ENCODE results near the gene NUDT15.
A peak's percentile ranks its signal among the peaks of the same experiment; 100 is the strongest.
"Not testable (repeated sequence)": the region's sequence is repeated elsewhere in the genome, so short reads cannot be mapped to it uniquely, and the experiment has no call there.

NUDT15 gene

DNA sequence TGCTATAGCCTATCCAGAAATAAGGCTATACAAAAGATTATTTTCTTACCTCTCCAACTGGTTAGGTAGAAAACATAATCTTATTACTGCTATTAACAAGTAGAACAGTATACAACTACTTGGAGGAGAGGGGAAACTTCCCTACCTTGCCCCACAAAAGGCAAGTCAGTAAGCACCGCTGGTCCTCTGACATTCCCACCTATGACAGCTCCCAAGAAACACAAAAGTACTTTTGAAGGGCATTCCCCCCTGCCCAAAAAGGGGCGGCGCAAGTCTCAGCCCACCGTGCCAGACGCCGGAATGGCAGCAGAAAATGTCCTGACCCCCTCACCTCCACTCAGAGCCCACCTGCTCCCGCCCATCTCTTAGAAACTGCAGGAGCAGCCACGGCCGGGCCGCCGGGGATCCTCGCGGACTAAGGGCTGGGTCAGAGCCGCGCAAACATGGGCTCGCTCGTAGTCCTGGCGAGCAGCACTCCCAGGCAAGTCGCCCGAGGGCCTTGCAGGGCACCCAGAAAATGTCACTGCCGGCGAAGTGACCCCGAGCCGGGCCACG lies 36.9 kb upstream of the NUDT15 start:
- peak overlapping the region; percentile 99 for H3K4me3 ChIP-seq (ENCODE audit: low read depth, low read length)
- TF ChIP-seq, protein P1, sequence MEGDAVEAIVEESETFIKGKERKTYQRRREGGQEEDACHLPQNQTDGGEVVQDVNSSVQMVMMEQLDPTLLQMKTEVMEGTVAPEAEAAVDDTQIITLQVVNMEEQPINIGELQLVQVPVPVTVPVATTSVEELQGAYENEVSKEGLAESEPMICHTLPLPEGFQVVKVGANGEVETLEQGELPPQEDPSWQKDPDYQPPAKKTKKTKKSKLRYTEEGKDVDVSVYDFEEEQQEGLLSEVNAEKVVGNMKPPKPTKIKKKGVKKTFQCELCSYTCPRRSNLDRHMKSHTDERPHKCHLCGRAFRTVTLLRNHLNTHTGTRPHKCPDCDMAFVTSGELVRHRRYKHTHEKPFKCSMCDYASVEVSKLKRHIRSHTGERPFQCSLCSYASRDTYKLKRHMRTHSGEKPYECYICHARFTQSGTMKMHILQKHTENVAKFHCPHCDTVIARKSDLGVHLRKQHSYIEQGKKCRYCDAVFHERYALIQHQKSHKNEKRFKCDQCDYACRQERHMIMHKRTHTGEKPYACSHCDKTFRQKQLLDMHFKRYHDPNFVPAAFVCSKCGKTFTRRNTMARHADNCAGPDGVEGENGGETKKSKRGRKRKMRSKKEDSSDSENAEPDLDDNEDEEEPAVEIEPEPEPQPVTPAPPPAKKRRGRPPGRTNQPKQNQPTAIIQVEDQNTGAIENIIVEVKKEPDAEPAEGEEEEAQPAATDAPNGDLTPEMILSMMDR (IDR thresholded peaks at IDR 0.05; ENCODE audit: low read depth, low read length, missing control alignments): no peak
- peak; percentile 2 for DNase-seq (ENCODE audit: low read depth)

DNA sequence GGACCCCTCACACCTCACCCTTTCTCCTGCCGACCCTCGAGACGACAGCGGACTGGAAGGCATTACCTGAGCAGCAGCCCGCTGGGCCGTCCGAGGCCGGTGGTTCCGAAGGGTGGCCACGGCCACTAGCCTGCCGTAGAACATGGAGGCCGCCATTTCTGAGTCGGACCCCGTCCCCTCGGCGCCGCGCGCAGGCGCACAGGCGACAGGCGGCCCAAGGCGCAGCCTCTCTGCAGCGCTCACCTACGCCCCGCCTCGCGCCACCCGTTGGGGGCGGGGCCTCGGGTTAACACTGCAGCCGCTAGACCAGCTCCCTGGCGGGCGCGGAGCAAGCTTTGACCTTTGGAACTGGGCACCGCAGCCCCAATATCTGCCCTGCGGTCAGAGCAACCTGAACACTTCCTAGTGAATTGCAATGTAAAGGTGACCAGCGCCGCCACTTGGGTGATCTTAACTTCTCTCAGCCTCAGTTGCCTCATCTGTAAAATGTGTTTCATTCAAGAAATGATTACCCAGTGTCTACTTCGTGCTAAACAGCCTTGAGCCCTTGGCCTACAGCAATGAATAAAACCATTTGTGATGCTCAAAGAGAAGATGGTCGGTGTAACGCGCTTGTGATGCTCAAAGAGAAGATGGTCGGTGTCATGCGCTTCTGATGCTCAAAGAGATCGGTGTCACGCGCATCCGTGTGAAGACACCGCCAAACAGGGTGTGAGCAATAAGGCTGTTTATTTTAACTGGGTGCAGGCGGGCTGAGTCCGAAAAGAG lies 36.2 kb upstream of the NUDT15 start, which contains the start of gene SUCLA2:
TSS of gene SUCLA2 (minus strand) at position 160 of the 768 bp plus-strand sequence. CDS start at position 156, 4 bp downstream.
- TF ChIP-seq, protein P1 (IDR thresholded peaks at IDR 0.05; ENCODE audit: low read depth, low read length, missing control alignments): no peak
- DNase-seq (ENCODE audit: low read depth): peak; percentile 61

DNA sequence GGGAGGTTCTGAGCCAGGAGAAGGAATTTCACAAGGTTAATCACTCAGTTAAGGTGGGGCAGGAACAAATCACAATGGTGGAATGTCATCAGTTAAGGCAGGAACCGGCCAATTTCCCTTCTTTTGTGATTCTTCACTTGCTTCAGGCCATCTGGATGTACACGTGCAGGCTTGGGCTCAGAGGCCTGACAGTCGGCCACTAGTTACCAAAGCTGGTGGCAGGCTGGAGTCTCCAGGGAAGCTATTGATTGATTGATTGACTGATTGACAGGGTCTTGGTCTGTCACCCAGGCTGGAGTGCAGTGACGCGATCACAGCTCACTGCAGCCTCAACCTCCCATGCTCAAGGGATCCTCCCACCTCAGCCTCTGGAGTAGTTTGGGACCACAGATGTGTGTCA lies 35.5 kb upstream of the NUDT15 start:
- DNase-seq (ENCODE audit: low read depth); H3K4me3 ChIP-seq (ENCODE audit: low read depth, low read length): not testable (repeated sequence)

More for the DNA sequence above, 36.2 kb upstream of the NUDT15 start, which contains the start of gene SUCLA2:
- H3K4me3 ChIP-seq (ENCODE audit: low read depth, low read length): peak within 1 kb of the TSS; percentile 99

DNA sequence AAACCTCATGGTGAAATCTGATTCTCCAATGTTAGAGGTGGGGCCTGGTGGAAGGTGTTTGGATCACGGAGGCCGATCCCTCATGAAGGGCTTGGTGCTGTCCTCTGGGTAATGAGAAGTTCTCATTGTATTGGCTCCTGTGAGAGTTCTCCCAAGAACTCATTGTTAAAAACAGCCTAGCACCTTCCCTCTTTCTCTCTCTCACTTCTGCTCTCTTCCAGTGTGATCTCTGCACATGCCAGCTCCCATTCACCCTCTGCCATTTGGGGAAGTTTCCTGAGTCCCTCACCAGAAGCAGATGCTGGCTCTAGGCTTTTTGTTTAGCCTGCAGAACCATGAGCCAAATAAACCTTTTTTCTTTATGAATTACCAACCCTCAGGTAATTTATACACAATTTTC lies 33.3 kb upstream of the NUDT15 start:
- no peak overlapping the region for H3K4me3 ChIP-seq (ENCODE audit: low read depth, low read length)
- no peak for DNase-seq (ENCODE audit: low read depth)
- TF ChIP-seq, protein P1 (IDR thresholded peaks at IDR 0.05; ENCODE audit: low read depth, low read length, missing control alignments): no peak

DNA sequence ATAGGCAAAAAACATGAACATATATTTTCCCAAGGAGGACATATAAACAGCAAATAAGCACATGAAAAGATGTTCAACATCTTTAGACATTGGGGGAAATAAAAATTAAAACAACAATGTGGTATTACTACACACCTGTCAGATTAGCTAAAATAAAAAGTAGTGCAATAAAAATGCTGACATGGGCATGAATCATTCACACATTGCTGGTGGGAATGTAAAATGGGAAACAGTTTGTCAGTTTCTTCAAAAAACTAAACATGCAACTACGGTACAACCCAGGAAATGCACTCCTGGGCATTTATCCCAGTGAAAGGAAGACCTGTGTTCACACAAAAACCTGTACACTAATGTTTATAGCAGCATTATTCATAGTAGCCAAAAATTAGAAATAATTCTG lies 31.1 kb upstream of the NUDT15 start:
- no peak overlapping the region for H3K4me3 ChIP-seq (ENCODE audit: low read depth, low read length)
- TF ChIP-seq, protein P1 (IDR thresholded peaks at IDR 0.05; ENCODE audit: low read depth, low read length, missing control alignments): no peak
- DNase-seq (ENCODE audit: low read depth): no peak

DNA sequence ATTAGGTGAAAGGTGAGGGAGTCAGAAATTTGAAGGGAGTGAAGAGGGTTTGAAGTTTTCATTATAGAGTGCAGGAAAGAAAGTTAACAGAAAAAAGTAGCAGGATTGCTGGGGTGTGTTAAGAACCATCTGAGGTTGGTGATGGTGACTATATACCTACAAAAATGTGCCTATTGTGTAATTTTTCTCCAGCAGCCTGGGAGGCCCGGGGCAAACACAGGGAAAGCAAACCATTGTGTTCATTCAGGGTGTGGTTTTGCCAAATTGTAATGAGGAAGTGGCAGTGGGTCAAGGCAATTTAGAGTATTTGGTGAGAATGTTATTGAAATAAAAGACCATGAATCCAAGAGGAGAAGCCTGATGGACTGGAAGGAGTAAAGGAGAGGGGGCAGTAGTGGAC lies 28.2 kb upstream of the NUDT15 start:
- DNase-seq (ENCODE audit: low read depth): no peak
- TF ChIP-seq, protein P1 (IDR thresholded peaks at IDR 0.05; ENCODE audit: low read depth, low read length, missing control alignments): no peak
- no peak overlapping the region for H3K4me3 ChIP-seq (ENCODE audit: low read depth, low read length)

DNA sequence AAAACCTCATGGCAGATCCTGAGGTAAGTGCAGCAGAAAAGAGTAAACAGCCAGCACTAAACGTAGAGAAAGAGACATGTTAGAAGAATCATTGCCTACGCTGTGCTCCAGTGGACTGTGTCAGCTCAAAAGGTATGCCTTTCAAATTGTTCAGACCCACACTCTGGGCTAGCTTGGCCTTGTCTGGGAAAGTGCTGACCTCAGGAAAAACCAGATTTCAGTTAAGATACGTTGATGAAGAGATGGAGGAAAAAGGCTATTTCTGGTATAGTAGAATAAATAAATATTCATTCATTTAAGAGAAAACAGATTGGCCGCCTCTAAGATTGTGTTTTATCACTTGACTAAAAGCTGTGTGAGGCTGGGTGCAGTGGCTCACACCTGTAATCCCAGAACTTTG lies 26.8 kb upstream of the NUDT15 start:
- TF ChIP-seq, protein P1 (IDR thresholded peaks at IDR 0.05; ENCODE audit: low read depth, low read length, missing control alignments): no peak
- DNase-seq (ENCODE audit: low read depth): no peak
- H3K4me3 ChIP-seq (ENCODE audit: low read depth, low read length): no peak overlapping the region
